ENCODE data around the gene ABCC5.

Gene ABCC5

GRCh38 chr3:184052767-184053166, 35.1 kb upstream of the ABCC5 start, which contains the start of gene HTR3C:
TSS of gene HTR3C (plus strand) at chr3:184053047. CDS start at chr3:184053081, 34 bp downstream.
- TF ChIP-seq FOXP2 (optimal IDR thresholded peaks at IDR 0.05; ENCODE audit: borderline replicate concordance, extremely low read depth, extremely low read length, insufficient read depth) (no peak), SIN3A (IDR thresholded peaks at IDR 0.05; ENCODE audit: borderline replicate concordance, insufficient read depth, low read length) (no peak), POLR2AphosphoS5 (IDR thresholded peaks at IDR 0.05; ENCODE audit: low read depth, low read length) (no peak), TAF1 (IDR thresholded peaks at IDR 0.05; ENCODE audit: borderline replicate concordance, insufficient read depth, low read length) (no peak), REST (IDR thresholded peaks at IDR 0.05; ENCODE audit: insufficient read depth in 1 of 2, low read depth in 2 of 2, low read length in 2 of 2) (no peak)

DNA sequence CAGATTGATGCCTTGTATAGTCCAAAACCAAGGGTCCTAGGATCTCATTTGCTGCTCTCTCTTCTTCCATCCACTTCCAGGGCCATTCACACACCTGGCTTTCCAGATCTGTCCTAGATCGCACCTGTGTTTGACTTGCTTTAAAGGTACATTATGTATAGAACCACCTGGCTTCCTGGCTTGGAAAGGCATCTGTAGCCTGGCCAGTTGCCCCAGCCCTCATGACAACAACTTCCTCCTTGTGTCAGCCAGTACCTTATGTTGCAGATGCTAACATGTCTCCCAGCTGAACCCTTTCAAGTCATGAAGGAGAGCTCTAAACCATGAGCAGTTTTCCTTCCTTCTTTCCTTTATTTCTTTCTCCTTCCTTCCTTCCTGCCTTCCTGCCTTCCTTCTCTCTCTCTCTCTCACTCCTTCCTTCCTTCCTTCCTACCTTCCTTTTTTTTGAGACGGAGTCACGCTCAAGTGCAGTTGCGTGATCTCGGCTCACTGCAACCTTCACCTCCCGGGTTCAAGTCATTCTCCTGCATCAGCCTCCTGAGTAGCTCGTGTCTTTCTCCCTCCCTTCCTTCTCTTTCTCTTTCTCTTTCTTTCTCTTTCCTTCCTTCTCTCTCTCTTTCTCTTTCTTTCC, 32.6 kb upstream of the ABCC5 start:
- TF ChIP-seq TAF1 (IDR thresholded peaks at IDR 0.05; ENCODE audit: borderline replicate concordance, insufficient read depth, low read length) (no peak), SIN3A (IDR thresholded peaks at IDR 0.05; ENCODE audit: borderline replicate concordance, insufficient read depth, low read length) (no peak), REST (IDR thresholded peaks at IDR 0.05; ENCODE audit: insufficient read depth in 1 of 2, low read depth in 2 of 2, low read length in 2 of 2) (no peak), POLR2AphosphoS5 (IDR thresholded peaks at IDR 0.05; ENCODE audit: low read depth, low read length) (no peak), FOXP2 (optimal IDR thresholded peaks at IDR 0.05; ENCODE audit: borderline replicate concordance, extremely low read depth, extremely low read length, insufficient read depth) (no peak)

DNA sequence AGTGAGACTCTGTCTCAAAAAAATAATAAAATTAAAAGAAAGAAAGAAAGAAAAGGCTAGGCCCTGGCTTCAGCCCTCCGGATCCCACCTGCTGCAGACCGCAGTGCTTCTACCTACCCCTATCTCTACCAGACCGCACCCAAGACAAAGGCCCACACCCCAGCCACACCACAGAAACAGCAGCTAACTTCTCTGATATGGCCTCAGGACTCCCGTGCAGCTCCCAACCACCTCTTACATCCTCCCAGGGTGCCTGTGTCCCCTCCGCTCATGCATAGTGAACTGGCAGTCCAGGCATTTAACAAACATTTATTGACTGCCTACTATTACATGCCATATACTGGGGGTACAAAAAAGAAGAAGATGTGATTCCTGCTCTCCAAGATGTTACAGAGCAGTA, 28.3 kb upstream of the ABCC5 start:
- no peak for TF ChIP-seq POLR2AphosphoS5 (IDR thresholded peaks at IDR 0.05; ENCODE audit: low read depth, low read length)

- TF ChIP-seq REST (IDR thresholded peaks at IDR 0.05; ENCODE audit: insufficient read depth in 1 of 2, low read depth in 2 of 2, low read length in 2 of 2) (no peak), POLR2AphosphoS5 (IDR thresholded peaks at IDR 0.05; ENCODE audit: low read depth, low read length) (no peak), FOXP2 (optimal IDR thresholded peaks at IDR 0.05; ENCODE audit: borderline replicate concordance, extremely low read depth, extremely low read length, insufficient read depth) (no peak), TAF1 (IDR thresholded peaks at IDR 0.05; ENCODE audit: borderline replicate concordance, insufficient read depth, low read length) (no peak), SIN3A (IDR thresholded peaks at IDR 0.05; ENCODE audit: borderline replicate concordance, insufficient read depth, low read length) (no peak)
These were observed 24.9 kb upstream of the ABCC5 start for GRCh38 chr3:184042617-184043016.

DNA sequence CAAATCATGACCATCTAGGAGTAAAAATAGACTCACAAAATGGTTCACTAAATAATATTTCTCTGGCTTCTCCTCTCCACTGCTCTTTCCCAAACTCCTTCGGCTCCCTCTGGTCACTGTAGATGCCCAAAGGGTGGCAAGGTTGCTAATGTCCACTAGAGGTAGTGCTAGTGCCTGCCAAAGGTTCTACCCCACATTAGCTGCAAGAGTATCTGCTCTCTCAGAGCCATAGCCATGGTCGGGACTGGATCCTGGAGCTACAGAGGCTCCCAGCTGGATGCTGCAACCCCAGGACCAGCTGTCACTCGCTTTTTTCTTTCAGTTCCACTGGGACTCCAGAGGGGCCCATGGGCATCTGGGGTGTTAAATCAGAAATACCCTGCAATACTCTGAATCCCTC, 22.3 kb upstream of the ABCC5 start:
- no peak for TF ChIP-seq FOXP2 (optimal IDR thresholded peaks at IDR 0.05; ENCODE audit: borderline replicate concordance, extremely low read depth, extremely low read length, insufficient read depth)
- TF ChIP-seq POLR2AphosphoS5 (IDR thresholded peaks at IDR 0.05; ENCODE audit: low read depth, low read length) = no peak
- no peak for TF ChIP-seq TAF1 (IDR thresholded peaks at IDR 0.05; ENCODE audit: borderline replicate concordance, insufficient read depth, low read length)
- no peak for TF ChIP-seq SIN3A (IDR thresholded peaks at IDR 0.05; ENCODE audit: borderline replicate concordance, insufficient read depth, low read length)
- no peak for TF ChIP-seq REST (IDR thresholded peaks at IDR 0.05; ENCODE audit: insufficient read depth in 1 of 2, low read depth in 2 of 2, low read length in 2 of 2)

Measured in PFSK-1 (cell line).